ENCODE data around the gene CLCNKB.

GRCh38 chr1:16071614-16072013 is 28.0 kb downstream of the CLCNKB start:
- TF ChIP-seq RARB (CRISPR knock-in tag; IDR thresholded peaks at IDR 0.05), result no peak
- TF ChIP-seq, protein P1, sequence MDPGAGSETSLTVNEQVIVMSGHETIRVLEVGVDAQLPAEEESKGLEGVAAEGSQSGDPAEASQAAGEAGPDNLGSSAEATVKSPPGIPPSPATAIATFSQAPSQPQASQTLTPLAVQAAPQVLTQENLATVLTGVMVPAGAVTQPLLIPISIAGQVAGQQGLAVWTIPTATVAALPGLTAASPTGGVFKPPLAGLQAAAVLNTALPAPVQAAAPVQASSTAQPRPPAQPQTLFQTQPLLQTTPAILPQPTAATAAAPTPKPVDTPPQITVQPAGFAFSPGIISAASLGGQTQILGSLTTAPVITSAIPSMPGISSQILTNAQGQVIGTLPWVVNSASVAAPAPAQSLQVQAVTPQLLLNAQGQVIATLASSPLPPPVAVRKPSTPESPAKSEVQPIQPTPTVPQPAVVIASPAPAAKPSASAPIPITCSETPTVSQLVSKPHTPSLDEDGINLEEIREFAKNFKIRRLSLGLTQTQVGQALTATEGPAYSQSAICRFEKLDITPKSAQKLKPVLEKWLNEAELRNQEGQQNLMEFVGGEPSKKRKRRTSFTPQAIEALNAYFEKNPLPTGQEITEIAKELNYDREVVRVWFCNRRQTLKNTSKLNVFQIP (CRISPR knock-in tag; IDR thresholded peaks at IDR 0.05; ENCODE audit: borderline replicate concordance, low read depth), result no peak
- TF ChIP-seq CSDC2 (CRISPR knock-in tag; IDR thresholded peaks at IDR 0.05), result no peak
- no peak for TF ChIP-seq ARNTL (CRISPR knock-in tag; IDR thresholded peaks at IDR 0.05; ENCODE audit: borderline replicate concordance, low read depth)
- no peak for TF ChIP-seq PPARA (CRISPR knock-in tag; IDR thresholded peaks at IDR 0.05; ENCODE audit: borderline replicate concordance)
- no peak for TF ChIP-seq ZC3H10 (CRISPR knock-in tag; IDR thresholded peaks at IDR 0.05)
- TF ChIP-seq ZNF565 (CRISPR knock-in tag; conservative IDR thresholded peaks at IDR 0.05; ENCODE audit: low read depth), result no peak
- no peak for TF ChIP-seq ZFP3 (CRISPR knock-in tag; IDR thresholded peaks at IDR 0.05)
- TF ChIP-seq TCF4 (CRISPR knock-in tag; IDR thresholded peaks at IDR 0.05; ENCODE audit: borderline replicate concordance), result no peak
- TF ChIP-seq ISL1 (CRISPR knock-in tag; IDR thresholded peaks at IDR 0.05), result no peak
- TF ChIP-seq, protein P2, sequence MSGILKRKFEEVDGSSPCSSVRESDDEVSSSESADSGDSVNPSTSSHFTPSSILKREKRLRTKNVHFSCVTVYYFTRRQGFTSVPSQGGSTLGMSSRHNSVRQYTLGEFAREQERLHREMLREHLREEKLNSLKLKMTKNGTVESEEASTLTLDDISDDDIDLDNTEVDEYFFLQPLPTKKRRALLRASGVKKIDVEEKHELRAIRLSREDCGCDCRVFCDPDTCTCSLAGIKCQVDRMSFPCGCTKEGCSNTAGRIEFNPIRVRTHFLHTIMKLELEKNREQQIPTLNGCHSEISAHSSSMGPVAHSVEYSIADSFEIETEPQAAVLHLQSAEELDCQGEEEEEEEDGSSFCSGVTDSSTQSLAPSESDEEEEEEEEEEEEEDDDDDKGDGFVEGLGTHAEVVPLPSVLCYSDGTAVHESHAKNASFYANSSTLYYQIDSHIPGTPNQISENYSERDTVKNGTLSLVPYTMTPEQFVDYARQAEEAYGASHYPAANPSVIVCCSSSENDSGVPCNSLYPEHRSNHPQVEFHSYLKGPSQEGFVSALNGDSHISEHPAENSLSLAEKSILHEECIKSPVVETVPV (CRISPR knock-in tag; IDR thresholded peaks at IDR 0.05), result no peak
- no peak for TF ChIP-seq SNAI2 (CRISPR knock-in tag; IDR thresholded peaks at IDR 0.05)
